Stimulated activated CD8-positive, alpha-beta memory T cell treated with anti-CD3 and anti-CD28 coated beads, Interleukin-12 subunit alpha, Interleukin-12 subunit beta, amount 100 ng/mL, for 24 hours (primary cell): ENCODE results near the gene GREM1.

Experiments
- DNase-seq: peaks from one replicate; pipeline ENCODE4 v3.0.0-alpha.2; 2020; ENCODE audit errors: extremely low read depth

GREM1 gene

DNA sequence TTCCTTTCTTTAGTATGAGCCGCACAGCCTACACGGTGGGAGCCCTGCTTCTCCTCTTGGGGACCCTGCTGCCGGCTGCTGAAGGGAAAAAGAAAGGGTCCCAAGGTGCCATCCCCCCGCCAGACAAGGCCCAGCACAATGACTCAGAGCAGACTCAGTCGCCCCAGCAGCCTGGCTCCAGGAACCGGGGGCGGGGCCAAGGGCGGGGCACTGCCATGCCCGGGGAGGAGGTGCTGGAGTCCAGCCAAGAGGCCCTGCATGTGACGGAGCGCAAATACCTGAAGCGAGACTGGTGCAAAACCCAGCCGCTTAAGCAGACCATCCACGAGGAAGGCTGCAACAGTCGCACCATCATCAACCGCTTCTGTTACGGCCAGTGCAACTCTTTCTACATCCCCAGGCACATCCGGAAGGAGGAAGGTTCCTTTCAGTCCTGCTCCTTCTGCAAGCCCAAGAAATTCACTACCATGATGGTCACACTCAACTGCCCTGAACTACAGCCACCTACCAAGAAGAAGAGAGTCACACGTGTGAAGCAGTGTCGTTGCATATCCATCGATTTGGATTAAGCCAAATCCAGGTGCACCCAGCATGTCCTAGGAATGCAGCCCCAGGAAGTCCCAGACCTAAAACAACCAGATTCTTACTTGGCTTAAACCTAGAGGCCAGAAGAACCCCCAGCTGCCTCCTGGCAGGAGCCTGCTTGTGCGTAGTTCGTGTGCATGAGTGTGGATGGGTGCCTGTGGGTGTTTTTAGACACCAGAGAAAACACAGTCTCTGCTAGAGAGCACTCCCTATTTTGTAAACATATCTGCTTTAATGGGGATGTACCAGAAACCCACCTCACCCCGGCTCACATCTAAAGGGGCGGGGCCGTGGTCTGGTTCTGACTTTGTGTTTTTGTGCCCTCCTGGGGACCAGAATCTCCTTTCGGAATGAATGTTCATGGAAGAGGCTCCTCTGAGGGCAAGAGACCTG, 13.2 kb downstream of the GREM1 start:
- DNase-seq = no peak

DNA sequence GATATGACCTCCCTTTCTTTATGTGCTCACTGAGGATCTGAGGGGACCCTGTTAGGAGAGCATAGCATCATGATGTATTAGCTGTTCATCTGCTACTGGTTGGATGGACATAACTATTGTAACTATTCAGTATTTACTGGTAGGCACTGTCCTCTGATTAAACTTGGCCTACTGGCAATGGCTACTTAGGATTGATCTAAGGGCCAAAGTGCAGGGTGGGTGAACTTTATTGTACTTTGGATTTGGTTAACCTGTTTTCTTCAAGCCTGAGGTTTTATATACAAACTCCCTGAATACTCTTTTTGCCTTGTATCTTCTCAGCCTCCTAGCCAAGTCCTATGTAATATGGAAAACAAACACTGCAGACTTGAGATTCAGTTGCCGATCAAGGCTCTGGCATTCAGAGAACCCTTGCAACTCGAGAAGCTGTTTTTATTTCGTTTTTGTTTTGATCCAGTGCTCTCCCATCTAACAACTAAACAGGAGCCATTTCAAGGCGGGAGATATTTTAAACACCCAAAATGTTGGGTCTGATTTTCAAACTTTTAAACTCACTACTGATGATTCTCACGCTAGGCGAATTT, 14.9 kb downstream of the GREM1 start:
- no peak for DNase-seq

DNA sequence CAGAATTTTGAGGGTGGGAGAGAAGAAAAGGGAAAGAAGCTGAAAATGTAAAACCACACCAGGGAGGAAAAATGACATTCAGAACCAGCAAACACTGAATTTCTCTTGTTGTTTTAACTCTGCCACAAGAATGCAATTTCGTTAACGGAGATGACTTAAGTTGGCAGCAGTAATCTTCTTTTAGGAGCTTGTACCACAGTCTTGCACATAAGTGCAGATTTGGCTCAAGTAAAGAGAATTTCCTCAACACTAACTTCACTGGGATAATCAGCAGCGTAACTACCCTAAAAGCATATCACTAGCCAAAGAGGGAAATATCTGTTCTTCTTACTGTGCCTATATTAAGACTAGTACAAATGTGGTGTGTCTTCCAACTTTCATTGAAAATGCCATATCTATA, 15.5 kb downstream of the GREM1 start:
- no peak for DNase-seq

DNA sequence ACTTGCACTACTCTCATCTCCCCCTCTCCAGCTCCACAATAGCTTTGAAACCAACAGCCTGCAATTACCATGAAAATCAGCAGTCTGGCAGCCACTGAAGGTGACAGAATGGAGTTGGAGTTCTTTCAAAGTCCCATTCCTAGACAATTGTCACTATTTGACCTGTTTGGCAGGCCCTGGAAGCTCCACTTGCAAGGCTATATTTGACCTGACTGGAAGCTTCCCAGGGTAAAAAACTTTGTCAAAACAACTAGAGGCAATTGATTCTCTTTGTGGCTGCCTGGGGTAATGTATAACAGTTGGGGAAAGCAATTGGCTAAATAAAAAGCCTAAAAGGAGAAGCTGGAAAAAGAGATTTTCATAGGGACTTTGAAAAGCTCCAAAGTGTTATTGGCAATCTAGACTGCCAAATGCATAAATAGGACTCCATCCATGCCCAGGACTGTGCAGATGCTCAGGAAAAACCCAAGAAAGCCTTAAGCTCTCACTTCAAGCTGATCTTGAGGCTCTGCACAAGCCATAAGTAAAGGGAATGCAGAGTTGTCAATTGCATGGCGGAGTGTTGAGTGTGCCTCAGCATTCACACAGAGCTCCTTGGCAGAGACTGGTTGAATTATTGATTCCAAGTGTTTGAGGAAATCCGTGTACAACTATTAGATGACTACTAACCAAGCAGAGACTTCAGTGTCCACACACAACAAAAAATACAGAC, 18.3 kb downstream of the GREM1 start:
- DNase-seq = no peak

DNA sequence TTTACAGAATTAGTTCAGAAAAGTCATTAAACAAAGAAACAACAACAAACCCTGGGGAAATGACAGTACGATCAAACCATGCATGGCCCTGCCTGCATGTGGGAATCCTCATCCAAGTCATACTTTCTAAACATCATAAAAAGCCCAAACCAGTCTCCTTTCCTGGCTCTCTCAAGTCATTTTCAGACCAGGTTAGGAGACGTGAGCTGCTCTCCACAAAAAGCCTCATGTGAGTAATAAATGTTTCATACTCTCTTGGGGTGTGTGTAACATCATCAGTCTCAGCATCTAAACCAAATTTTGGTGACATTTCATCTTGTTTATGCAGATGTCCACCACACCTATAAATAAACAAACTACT, 18.9 kb downstream of the GREM1 start:
- no peak for DNase-seq

DNA sequence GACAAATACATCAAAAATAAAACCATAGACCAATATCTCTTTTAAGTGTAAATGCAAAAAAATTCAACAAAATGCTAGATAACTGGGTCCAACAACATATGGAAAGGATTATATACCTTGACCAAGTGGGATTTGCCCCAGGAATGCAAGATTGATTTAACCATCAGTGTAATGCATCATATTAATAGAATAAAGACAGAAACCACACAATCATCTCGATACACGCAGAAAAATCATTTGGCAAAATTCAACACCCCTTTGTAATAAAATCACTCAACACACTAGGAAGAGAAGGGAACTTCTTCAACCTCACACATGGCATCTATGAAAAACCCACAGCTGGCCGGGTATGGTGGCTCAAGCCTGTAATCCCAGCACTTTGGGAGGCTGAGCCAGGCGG, 19.5 kb downstream of the GREM1 start:
- no peak for DNase-seq

DNA sequence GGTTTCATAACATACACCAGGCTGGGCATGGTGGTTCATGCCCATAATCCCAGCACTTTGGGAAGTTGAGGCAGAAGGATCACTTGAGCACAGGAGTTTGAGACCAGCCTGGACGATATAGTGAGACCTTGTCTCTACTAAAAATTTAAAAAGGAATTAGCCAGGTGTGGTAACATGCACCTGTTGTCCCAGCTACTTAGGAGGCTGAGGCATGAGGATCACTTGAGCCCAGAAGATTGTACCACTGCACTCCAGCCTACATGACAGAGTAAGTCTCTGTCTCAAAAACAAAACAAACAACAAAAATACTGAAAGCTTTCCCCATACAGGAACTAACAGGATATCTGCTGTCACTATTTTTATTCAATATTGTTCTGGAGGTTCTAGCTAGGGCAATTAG, 20.9 kb downstream of the GREM1 start:
- DNase-seq = no peak

DNA sequence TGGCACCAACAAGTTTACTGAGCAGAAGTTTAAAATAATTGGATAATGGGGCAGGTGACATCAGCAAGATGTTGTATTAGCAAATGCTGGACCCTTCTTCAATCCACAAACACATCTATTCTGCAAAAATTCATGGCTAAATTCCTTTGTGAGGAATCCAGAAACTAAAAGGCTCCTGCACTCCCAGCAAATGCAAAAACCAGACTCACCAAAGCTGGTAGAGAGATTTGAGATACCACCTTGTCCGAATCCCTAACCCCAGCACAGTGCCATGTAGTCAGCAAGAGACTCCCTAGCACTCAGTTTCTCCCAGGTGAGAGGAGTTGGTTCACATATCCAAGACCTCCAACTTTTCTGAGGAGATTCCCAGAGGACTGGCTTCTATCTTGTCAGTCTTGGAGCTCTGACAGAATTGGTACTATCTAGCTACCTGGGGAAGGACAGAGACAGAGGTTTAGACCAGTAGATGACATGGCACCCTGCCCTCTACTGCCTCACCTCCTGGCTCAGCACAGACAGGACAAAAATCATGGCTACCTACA, 21.8 kb downstream of the GREM1 start:
- DNase-seq = no peak

DNA sequence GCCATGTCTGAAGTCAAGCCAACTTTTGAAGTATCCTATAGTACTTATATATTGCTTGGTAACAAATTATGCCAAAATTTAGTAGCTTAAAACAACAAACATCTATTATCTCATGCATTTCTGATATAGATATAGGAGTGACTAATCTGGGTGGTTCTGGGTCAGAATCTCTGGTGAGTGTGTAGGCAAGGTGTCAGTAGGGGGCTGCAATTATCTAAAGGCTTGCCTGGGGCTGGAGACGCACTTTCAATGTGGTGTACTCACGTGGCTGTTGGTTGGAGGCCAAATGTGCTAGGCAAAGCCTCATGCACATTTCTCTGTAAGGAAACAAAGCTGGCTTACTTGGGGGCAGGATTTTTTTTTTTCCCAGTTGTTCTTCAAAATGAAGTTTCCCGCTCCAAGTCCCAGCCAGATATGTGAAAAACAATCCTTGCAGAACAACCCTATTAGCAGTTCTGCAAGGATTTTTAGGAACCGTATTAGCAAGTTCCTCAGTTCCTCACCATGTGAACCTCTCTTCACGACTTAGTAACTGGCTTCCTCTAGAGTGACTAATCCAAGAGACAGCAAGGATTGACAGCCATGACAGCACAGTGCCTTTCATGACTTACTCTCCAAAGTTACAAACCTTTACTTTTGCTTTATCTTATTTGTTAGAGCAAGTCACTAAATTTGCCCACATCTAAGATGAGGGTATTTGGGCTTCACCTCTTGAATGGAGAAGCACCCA, 25.8 kb downstream of the GREM1 start:
- DNase-seq = no peak

DNA sequence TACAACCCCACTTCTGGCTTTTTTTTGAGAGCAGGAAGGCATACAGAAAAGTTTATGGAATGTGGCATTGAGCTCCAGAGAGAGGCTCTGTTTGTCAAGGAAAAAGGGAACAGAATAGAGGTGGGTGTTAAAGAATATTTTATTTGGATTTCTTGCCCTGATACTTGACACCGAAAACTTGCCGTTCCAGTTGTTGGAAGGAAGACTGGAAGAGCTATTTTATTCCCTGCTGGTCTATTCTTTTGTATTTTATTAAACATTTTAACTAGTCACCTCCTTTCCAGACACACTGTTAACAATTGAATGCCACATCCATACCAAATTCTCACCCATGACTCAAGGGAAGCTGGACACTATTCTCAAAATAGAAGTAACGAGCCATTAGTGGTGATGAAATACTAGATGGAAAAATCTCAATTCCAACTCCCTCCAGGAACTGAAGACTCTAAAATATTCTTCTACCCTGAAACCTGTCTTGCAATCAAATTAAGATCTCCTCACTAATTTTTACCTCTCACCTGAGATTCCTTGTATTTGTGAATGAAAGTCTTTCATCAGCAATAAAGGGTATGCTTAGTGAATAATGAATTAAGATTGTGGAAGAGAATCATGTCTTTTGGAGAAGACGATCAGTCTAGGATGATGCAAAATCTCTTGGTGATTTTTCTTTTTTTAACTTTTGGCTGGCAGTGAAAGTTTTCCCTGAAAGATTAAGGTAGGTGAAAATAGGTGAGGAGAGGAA, 28.5 kb downstream of the GREM1 start:
- DNase-seq = no peak

DNA sequence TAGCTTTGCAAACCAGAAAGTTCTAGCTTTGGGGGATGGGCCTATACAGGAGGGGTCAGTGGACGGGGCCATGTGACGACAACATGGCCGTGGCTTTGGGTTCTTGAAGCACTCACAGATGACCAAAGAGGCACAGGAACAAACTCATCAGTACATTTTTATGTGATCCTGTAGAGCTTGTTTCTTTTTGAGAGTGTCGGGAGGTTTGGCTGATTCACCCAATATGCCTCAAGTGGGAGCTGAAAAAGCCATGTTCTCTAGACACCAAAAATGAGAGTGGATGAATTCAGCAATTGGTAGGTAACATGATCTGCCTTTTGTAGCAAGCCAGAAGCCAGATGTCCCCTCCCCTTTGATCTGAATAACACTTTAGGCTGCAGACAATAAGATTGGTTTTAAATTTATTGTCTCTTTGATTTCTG, 30.1 kb downstream of the GREM1 start:
- no peak for DNase-seq

DNA sequence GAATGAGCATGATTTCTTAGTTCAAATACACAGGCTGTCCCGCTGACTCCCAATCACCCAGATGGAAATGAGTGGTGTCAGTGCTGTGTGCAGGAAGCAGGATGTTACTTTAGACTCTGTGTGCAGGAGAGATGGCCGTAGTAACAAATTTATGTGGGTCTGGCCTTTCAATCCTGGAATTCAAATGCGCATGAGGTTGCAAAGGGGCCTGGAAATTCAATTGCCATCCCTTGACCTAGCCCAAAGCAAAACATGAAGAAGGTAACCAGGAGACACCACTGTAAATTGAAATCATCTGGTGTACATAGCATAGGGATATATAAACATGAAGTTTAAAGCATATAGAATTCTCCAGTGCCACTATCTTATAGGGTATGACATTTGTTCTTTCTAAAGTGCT, 33.2 kb downstream of the GREM1 start:
- no peak for DNase-seq

DNA sequence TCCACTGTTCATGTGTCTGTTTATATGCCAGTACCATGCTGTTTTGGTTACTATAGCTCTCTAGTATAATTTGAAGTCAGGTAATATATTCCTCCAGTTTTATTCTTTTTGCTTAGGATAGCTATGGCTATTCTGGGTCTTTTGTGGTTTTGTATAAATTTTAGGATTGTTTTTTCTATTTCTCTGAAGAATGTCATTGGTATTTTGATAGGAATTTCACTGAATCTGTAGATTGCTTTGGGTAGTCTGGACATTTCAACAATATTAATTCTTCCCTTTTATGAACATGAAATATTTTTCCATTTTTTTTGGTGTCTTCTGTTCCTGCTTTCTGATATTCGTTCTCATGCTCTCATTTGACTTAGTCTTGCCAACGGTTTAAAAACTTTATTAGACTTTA, 39.6 kb downstream of the GREM1 start:
- DNase-seq = no peak

DNA sequence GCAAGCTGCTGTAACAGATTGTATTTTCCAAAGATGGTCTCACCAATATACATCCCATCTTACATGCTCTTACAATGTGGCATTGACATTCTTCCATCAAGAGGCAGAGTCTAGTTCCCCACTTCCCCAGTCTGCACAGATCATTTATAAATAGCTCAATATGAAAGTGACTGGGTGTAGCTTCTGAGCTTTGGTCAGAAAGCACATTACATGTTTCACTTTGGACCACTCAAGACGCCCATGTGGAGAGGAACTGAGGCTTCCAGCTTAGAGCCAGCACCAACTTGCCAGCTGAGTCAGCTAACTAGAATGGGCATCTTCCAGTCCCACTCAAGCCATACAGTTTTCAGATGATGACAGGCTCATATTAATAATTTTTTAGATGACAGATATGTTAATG, 45.5 kb downstream of the GREM1 start:
- no peak for DNase-seq

DNA sequence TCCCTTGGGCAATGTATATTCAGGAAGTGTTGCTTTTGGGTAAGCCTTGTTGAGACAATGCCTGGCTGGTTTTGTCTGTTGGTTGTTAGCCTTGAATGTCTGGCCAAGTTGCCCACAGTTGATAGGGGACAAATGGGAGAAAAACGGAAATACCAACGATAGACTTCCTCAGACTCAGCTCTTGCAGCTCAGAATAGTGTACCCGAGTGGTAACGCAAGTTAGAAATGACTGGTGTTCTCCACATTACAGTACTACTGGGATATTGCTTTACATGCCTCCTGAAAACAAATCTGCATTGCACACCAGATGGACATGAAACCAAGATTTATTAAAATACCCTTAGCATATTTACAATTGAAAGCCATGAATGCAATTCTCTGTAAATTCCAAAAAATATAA, 47.4 kb downstream of the GREM1 start:
- DNase-seq = no peak

DNA sequence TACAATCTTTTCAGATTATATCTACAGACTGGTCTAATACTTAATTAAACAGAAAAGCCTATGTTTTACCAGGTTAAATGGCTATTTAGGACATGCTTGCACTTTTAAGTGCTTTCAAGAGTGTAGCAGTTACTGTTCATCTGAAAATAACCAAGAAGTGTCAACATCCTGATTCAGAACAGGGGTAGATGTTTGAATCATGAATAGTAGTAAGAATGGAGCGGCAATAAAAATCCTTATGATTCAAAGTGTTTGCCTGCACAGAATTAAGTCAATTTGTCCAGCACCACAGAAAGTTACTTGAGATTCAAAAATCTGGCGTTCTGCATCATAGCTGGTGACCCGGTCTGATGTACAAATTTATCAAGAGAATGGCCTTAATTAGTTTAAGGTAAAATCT, 48.3 kb downstream of the GREM1 start:
- DNase-seq = no peak

DNA sequence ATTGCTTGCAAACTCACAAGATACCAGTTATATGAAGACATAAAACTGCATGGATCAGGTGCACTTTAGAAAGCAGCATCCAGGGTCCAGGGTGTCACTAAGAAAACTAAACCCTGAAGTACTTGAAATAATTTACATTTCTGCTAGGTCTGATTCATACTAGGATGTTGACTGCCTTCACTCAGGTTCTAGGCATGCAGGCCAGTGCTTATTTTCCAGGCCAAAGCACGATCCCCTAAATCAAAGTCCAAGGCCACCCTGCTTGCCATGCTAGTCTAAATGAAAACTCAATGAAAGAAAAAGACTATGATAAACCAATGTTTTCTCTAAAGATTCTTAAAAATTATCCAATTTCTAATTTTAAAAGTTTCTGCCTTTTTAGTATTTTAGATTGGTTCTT, 49.4 kb downstream of the GREM1 start:
- DNase-seq = no peak

DNA sequence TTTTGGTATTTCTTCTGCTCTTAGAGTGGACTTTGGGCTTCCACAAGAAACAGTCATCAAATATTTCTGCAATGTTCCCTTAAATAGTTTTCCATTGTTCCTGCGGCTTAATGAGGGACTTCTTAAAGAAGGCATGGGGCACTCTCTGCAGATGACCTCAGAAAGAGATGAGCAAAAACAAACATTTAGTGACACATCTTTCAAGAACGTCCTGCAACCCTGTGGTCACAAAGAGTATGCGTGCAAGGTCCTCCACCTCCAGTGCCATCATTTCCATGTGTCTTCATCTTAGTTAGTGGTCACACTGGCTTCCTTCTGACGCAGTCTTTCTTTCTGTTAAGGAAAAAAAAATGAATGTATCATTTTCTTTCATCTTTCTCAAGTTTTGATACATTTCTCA, 56.2 kb downstream of the GREM1 start:
- no peak for DNase-seq

DNA sequence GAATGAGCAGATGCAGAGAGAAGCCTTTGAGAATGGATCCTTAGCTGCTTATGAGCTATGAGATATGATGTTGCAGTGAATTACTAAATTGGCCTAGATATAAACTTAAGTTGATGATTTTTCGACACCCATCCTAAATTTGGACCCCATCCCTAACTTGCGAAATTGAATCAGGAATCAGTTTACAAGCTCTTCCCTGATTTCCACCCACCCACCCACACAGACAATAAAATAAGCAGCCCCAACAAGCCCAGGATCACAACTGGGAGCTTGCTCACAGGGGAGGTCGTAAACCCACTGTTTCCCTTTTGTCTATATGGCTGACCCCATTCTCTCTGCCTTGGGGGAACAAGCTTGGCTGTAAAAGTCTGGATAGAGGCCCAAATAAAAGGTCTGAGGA, 57.3 kb downstream of the GREM1 start:
- no peak for DNase-seq

DNA sequence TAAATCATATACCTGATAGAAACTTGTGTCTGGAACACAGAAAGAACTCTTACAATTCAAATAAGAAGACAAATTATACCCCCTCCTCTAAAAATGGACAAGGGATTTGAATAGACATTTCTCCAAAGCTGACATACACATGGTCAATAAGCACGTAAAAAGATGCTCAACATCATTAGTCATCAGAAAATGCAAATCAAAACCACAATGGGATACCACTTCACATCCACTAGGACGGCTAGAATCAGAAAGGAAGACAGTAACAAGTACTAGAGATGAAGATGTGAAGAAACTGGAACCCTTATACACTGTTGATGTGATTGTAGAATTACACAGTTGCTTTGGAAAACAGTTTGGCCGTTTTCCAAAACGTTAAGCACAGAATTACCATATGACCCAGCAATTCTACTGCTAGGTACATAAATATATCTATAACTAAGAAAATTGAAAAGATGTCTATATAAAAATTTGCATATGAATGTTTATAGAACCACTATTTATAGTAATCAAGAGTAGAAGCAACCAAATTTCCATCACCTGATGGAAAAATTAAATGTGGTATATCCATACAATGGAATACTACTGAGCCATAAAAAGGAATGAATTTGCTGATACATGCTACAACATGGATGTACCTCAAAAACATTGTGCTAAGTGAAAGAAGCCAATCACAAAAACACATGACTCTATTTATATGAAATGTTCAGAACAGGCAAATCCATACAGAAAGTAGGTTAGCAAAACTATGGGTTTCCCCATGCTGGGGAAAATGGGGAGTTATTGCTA, 60.8 kb downstream of the GREM1 start:
- no peak for DNase-seq
